GM10266 (cell line): ENCODE data around the gene KIT.

Source experiments
- DNase-seq: peaks from one replicate; pipeline ENCODE4 v3.0.0; 2012; ENCODE audit errors: extremely low spot score
- CTCF ChIP-seq: IDR thresholded peaks from 2 replicates; pipeline ENCODE4 v1.5.1; 2012; ENCODE audit warnings: mild to moderate bottlenecking, low read depth; ENCODE audit not compliant: control insufficient read depth, insufficient read depth; ENCODE audit errors: missing control alignments

The KIT gene

GRCh38 chr4:54676658-54677057 lies 18.9 kb downstream of the KIT start:
- no peak for TF ChIP-seq CTCF
- DNase-seq, result no peak

- no peak for TF ChIP-seq CTCF
Measured at GRCh38 chr4:54677416-54677815, 19.7 kb downstream of the KIT start.

GRCh38 chr4:54677853-54678650 lies 20.3 kb downstream of the KIT start:
- no peak for TF ChIP-seq CTCF
- DNase-seq, result no peak

More at GRCh38 chr4:54677416-54677815, 19.7 kb downstream of the KIT start:
- DNase-seq, result no peak

- no peak for TF ChIP-seq CTCF
- DNase-seq, result no peak
Measured at GRCh38 chr4:54678826-54679225, 21.1 kb downstream of the KIT start.

GRCh38 chr4:54679813-54680212 lies 22.1 kb downstream of the KIT start:
- no peak for DNase-seq
- no peak for TF ChIP-seq CTCF

- DNase-seq, result peak; percentile 25
- peak; percentile 39 for TF ChIP-seq CTCF
Measured at GRCh38 chr4:54683616-54684346, 26.0 kb downstream of the KIT start.

GRCh38 chr4:54685810-54686209 lies 28.1 kb downstream of the KIT start:
- no peak for TF ChIP-seq CTCF
- DNase-seq, result no peak
